HG03442 (cell line): ENCODE results near the gene CTPS2.
"Not testable (repeated sequence)": the region's sequence is repeated elsewhere in the genome, so short reads cannot be mapped to it uniquely, and the experiment has no call there.

Source experiments
- ATAC-seq: cut with Tn5 transposase; IDR thresholded peaks from one replicate; pipeline ENCODE4 v1.9.1; 2021; ENCODE audit warnings: mild to moderate bottlenecking, moderate library complexity; ENCODE audit not compliant: unreplicated experiment

CTPS2 gene

DNA sequence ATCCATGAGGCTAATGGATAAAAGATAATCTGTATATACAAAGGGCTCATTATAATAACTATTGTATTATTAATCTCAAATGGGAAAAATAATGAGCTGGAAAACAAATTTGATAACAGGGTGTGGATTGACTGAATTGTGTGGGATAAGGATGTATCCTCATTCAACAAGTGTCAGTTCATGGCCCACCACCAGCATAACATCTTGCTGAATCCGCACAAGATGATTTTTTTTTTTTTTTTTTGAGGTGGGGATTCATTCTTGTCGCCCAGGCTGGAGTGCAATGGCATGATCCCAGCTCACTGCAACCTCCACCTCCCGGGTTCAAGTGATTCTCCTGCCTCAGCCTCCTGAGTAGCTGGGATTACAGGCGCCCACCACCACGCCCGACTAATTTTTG, 3.2 kb upstream of the CTPS2 start:
- not testable (repeated sequence) for ATAC-seq

GRCh38 chrX:16714504-16714903, 2.0 kb upstream of the CTPS2 start:
- no peak for ATAC-seq

- ATAC-seq: peak; percentile 27
Observed at GRCh38 chrX:16711893-16712547, 449 bp downstream of the CTPS2 start.

GRCh38 chrX:16711219-16711811, 1.2 kb downstream of the CTPS2 start:
- ATAC-seq: peak; percentile 33

DNA sequence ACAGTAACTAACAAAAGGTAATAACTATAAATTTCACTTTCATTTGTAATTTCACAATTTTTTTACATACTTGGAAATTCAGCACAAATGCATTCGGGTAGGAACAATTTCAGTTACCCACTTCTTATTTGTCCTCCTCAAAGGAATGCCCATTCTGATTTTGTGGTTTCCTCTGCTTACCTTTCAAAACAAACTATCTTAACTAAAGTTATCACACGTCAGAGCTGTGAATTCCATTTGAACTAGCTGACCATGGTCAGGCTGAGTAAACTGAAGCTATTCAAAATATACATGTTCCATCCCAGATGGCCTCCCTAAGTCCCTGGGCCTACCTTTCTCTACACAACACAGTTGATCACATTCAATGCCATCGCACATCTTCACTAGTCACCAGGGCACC, 4.5 kb downstream of the CTPS2 start:
- ATAC-seq: no peak

GRCh38 chrX:16705370-16705769, 7.1 kb downstream of the CTPS2 start:
- no peak for ATAC-seq

DNA sequence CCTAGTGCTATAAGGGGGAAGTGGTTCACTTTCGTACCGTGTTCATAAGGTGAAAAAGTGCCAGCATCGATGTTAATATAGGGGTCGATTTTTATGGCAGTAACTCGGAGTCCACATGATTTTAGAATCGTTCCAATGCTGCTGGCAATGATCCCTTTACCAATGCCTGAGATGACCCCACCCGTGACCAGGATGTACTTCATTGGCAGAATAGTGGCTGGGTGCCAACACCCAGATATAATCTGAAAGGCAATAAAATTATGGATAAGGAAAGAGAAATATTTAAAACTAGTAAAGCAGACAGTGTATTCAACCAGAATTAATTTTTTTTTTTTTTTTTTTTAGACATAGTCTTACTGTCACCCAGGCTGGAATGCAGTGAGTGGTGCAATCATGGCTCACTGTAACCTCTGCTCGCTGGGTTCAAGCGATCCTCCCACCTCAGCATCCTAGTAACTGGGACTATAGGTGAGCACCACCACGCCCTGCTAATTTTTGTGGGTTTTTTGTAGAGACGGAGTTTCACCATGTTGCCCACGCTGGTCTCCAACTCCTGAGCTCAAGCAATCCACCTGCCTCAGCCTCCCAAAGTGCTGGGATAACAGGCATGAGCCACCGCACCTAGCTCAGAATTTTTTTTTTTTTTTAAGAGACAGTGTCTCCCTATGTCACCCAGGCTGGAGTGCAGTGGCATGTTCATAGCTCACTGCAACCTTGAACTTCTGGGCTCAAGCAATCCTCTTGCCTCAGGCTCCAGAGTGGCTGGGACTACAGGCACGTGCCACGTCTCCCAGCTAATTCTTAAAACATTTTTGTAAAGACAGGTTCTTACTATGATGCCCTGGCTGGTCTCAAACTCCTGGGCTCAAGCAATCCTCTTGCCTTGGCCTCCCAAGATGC, 9.5 kb downstream of the CTPS2 start:
- no peak for ATAC-seq

GRCh38 chrX:16700734-16701133, 11.7 kb downstream of the CTPS2 start:
- no peak for ATAC-seq

GRCh38 chrX:16699389-16699788, 13.1 kb downstream of the CTPS2 start:
- no peak for ATAC-seq

DNA sequence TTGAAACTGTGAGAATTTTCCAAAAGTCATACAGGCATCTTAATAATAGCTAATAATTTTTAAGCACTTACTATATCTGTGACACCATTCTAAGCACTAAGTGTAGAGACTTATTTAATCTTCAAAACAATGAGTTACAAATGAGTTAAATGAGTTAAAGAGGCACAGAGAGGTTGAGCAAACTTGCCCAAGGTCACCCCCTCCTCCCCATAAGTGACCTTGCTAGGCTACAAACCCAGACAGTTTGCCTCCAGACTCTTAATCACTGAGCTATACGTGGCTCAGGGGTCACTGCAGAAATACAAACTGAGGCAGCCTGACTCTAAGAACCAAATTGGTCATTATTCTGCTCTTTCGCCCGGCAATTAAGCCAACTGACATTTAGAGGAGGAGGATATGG, 15.5 kb downstream of the CTPS2 start:
- no peak for ATAC-seq

GRCh38 chrX:16695079-16695676, 17.3 kb downstream of the CTPS2 start:
- ATAC-seq: no peak

DNA sequence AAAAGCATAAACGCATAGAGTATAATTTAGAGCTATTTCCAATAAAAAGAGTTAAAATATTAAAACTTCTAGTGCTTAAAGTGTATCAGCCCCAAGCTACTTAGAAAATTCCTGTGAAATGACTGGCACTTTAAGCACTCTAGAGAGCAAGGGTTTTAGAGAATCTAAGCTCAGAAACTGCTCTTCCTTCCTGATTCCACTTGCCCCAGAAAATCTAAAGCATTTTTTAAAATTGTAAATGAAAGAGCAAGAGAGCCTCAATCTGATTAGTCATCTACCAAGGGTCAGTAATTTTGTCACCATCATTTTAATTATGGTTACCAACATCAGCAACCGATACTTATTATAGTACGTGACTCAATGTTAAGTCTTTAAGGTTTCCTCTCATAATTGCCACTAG, 25.0 kb downstream of the CTPS2 start:
- ATAC-seq: no peak

- no peak for ATAC-seq
Observed at GRCh38 chrX:16683007-16683664, 29.3 kb downstream of the CTPS2 start.

DNA sequence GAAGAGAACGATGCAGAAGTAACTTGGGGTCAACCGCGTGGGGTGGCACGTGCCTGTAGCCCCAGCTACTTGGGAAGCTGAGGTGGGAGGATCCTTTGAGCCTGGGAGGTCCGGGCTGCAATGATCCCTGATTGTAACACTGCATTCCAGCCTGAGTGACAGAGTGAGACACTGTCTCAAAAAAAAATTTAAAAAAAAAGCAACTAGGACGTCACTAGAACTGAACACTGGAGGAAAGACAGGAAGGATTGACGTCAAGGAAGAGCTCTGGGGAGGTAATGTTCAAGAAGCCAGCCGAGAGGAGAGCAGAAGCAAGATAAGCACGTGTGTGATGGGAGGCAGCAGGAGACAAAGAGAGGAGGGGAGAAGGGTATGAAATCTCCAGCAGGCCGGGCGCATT, 33.8 kb downstream of the CTPS2 start:
- ATAC-seq: no peak

GRCh38 chrX:16671005-16671404, 41.5 kb downstream of the CTPS2 start:
- no peak for ATAC-seq

GRCh38 chrX:16666541-16666940, 45.9 kb downstream of the CTPS2 start:
- ATAC-seq: no peak

DNA sequence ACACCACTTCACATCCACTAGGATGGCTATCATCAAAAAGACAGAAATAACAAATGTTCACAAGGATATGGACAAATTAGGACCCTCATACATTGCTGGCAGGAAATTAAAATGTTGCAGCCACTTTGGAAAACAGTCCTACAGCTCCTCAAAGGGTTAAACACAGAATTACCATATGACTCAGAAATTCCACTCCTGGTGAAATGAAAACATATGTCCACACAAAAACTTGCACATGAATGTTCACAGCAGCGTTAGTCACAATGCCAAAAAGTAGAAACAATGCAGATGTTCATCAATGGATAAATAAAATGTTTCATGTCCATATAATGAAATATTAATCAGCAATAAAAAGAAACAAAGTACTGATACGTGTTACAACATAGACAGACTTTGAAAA, 47.4 kb downstream of the CTPS2 start:
- ATAC-seq: no peak

DNA sequence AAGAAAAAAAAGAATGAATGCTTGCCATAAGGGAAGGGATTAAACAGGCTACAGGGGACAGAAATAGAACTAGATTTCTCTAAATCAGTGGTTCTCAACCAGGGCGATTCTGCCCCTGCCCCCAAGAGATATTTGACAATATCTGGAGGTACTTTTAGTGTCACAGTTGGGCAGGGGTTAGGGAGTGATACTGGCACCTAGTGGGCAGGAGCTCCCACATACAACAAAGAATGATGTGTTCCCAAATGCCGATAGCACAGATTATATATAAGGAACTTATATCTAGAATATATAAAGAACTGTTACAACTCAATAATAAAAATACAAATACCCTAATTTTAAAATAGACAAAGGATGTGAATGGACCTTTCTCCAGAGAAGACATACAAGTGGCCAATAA, 47.8 kb downstream of the CTPS2 start:
- no peak for ATAC-seq

DNA sequence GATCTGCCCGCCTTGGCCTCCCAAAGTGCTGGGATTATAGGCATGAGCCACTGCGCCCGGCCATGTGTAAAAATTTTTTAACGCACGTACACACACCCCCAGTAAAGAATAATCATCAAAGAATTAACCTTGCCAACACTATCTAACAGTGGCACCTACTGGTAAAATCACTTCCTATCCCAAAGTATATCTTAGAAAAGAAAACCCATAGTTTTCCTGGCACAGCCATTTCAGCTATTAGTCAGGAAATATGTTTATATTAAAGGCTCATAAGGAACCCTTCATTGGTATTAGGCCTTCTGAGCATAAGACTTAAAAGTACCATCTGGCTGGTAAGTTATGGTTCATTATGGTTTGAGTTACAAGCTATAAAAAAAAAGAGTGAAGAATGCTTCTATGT, 48.4 kb downstream of the CTPS2 start:
- ATAC-seq: no peak

DNA sequence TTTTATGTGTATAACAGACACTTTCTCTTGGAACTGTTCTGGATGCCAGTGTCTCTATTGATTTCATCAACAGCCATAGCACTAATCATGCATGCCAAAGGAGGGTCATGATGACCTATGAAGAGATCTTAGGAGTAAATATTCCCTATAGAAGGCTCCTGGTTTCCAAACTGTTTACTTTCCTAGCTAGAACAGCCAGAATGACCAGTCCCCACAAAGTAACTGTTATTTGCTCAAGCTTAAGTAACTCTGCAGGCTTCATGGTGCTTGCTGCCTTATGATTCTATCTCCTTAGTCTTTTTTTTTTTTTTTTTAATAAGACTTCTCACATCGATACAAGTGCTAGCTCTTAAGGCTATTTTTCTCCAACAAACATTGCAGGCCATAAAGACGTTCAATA, 50.1 kb downstream of the CTPS2 start:
- no peak for ATAC-seq

GRCh38 chrX:16661495-16661894, 51.0 kb downstream of the CTPS2 start:
- no peak for ATAC-seq
